ENCODE results near the gene UNK. TPM values are rescaled to one million over a fixed set of nuclear protein-coding genes. Genes with fewer than 3 reads are reported as not detected.

The UNK gene
- polyA plus RNA-seq, 4 donors = 34.5 to 49.7 (median 36.4) TPM

GRCh38 chr17:75819116-75819515 lies 34.5 kb downstream of the UNK start:
- DNase-seq (ENCODE audit: low read depth in 4 of 4, low spot score in 3 of 4) = no peak

GRCh38 chr17:75819678-75820077 lies 35.1 kb downstream of the UNK start:
- DNase-seq (ENCODE audit: low read depth in 4 of 4, low spot score in 3 of 4) = no peak

DNA sequence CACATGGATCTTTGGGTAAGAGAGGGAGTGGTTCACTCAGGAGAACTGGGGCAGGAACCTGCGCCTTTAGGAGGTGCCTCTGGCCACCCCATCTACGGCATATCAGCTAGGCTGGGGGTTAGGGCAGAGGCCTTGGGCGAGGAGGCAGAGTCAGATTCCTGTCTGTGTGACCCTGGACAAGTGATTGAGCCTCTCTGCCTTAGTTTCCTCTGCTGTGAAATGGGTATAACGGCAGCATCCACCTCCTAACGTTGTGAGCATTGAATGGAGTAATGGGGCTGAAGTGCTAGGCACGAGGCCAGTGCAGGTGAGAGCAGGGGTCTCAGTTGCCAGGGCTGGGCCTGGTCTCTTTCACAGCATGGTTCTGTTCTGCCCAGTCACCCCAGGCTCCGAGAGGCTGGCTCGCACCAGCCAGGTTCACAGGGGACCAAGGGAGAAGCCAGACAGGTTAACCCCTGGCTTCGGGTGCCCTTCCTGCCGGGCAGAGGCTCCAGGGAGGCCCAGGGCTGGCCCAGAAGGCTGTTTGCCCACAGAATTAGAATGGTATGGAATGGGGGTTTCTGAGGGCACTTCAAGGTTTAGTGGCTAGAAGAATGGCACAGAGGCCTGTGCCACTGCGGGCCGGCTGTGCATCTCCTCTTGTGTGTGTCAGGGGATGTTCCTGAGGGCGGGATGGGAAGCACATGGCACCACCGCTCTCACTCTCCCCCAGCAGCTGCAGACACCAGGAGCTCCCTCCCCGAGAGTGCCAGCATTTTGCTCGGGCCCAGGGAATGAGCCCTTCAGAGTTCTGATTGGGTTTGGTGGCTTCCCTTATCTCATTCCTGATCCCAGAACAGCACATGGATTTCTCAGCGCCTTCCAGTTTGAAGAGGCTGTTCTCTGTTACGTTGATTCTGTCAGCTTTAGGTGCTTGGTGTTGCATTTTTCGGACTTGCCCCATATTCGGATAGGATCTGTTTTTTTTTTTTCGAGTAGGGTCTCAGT lies 35.8 kb downstream of the UNK start:
- DNase-seq (ENCODE audit: low read depth in 4 of 4, low spot score in 3 of 4) = no peak

GRCh38 chr17:75821552-75821951 lies 36.9 kb downstream of the UNK start:
- no peak for DNase-seq (ENCODE audit: low read depth in 4 of 4, low spot score in 3 of 4)

DNA sequence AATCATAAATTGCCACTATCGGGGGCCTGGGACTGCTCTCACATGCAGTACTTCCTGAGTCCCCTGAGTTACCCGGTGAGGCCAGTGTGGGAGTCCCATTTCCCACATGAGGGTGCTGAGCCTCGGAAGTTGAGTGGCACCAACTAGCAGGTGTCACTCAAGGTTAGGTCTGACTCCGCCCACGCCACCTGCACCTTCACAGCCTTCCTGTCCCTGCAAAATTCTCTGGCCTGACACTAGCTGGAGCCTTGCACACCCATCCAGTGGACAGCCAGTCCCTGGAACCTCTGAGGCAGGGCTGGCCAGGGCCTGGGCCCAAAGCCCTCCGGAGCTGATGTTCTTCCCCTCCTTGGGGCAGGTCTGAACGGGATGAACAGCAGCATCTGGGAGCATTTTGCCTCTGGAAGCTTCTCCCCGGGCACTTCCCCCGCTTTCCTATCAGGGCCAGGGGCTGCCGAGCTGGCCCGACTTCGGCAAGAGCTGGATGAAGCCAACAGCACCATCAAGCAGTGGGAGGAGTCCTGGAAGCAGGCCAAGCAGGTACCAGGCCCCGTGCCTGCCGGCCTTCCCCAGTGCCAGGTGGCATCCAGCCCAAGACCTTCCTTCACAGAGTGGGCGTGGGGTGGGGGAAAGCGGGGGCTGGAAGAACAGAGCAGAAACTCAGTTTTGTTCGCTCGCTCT lies 37.7 kb downstream of the UNK start:
- DNase-seq (ENCODE audit: low read depth in 4 of 4, low spot score in 3 of 4) = no peak

GRCh38 chr17:75822800-75823166 lies 38.2 kb downstream of the UNK start:
- DNase-seq (ENCODE audit: low read depth in 4 of 4, low spot score in 3 of 4) = no peak

DNA sequence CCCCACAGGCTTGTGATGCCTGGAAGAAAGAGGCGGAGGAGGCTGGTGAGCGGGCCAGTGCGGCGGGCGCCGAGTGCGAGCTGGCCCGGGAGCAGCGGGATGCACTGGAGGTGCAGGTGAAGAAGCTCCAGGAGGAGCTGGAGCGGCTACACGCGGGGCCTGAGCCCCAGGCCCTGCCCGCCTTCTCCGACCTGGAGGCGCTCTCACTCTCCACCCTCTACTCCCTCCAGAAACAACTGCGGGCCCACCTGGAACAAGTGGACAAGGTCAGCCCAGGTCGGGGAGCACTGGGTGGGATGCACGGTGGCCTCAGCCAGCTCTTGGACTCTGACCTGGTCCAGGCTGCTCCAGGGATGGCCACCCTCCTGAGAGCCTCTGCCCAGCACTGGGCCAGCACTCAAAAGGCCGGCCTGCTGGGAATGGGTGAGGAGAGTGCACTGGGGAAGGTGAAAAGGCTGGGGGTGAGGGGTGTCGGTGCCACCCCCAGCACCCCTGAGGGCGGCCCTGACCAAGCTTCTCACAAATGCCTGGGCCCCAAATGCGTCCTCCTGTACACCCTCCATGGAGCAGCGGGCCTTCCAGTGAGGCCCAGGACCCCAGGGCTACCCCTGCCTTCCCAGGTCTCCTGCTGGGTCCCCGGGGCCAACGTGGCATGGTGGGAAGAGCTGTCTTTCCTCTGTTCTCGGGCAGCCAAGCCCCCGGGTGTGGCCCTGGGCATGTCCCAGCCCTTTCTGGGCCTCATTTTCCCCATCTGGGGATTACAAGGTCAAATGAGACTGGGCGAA lies 38.8 kb downstream of the UNK start:
- DNase-seq (ENCODE audit: low read depth in 4 of 4, low spot score in 3 of 4) = no peak

DNA sequence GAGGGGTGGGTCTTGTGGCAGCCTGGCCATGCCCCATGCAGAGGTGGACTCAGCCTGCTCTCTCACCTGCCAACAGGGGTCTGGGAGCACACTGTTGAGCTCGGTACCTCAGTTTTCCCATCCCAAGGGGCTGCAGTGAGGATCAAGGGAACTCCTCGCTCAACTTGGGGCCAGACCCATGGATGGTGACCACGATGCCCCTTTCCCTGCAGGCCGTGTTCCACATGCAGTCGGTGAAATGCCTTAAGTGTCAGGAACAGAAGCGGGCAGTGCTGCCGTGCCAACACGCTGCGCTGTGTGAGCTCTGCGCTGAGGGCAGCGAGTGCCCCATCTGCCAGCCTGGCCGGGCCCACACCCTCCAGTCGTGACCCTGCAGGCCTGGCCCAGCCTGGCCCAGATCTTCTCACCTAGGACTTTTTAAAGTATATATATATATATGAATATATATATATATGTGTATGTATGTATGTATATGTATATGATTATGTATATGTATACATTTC lies 39.5 kb downstream of the UNK start:
- no peak for DNase-seq (ENCODE audit: low read depth in 4 of 4, low spot score in 3 of 4)

DNA sequence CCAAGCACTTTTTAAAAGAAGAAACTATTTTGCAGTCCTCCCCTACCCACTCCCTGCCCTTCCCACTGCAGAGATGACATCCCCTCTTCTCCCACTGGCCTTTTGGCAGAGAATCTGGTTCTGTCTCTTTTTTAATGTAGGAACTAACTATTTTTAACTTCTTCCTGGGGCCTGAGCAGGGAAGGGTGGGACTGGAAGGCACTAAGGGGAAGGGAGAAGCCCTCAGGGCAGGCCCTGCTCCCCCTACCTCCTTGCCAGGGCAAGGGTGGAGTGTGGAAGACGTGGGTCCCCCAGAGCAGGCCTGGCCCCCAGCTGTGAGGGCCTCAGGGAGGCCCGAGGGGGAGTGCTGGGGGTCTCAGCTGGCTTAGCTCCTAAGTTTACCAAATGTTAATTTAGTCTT lies 40.1 kb downstream of the UNK start:
- no peak for DNase-seq (ENCODE audit: low read depth in 4 of 4, low spot score in 3 of 4)

DNA sequence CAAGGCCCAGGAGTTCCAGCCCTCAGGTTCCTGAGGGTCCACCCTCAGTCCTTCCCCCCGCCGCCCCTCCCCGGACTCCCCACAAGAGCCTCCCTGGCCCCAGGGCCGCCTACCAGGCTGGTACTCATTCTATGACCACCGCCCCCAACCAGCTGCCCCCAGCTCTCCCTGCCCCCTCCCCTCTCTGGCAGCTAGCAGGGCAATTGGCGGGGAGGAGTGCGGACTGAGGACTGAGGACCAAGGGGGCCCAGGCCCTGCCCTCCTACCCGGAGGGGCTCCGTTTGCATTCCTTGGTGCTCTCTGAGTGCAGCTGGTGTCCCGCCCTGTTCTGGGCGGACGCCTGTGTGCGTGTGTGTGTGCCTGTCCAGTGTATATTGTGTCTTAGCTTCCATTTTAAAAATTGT lies 40.5 kb downstream of the UNK start:
- DNase-seq (ENCODE audit: low read depth in 4 of 4, low spot score in 3 of 4) = no peak

GRCh38 chr17:75825748-75826370 lies 41.3 kb downstream of the UNK start:
- no peak for DNase-seq (ENCODE audit: low read depth in 4 of 4, low spot score in 3 of 4)

GRCh38 chr17:75826561-75827307 lies 42.1 kb downstream of the UNK start:
- DNase-seq (ENCODE audit: low read depth in 4 of 4, low spot score in 3 of 4) = no peak

- peak in 1 of 4 donors; percentile 47 for DNase-seq (ENCODE audit: low read depth in 4 of 4, low spot score in 3 of 4)
These were observed 42.9 kb downstream of the UNK start for GRCh38 chr17:75827308-75828075.

DNA sequence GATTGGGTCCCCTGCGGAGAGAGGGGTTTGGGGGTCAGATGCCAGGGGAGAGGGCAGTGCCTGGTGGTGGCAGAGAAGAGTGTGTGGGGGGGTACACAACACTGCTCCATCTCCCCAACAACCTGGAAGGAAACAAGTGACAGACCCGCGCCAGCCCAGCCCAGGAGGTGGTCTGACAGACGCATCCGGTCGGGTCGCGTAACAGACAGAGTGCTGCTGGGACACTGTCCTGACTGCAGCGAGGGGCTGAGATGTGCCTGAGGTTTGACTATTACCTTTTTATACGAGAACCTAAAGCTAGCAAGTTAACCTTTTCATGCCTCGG lies 43.4 kb downstream of the UNK start:
- DNase-seq (ENCODE audit: low read depth in 4 of 4, low spot score in 3 of 4) = no peak

DNA sequence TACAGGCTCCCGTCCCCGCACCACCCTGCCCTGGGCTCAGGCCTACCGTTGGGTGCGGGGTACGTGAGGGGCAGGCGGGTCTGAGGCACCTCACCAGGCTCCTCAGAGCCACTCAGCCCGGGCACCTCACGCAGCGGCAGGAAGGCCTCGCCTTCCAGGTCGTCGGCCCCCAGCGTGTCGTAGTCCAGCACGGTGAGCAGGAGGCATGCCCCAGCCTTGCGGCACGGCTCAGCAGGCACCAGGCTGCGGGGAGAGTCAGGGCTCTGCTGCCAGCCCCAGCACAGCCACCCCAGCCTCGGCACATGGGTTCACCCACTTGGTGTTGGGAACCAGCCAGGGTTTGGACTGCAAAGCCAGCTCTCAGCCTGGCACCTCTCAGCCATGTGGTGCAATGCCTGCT lies 44.1 kb downstream of the UNK start:
- DNase-seq (ENCODE audit: low read depth in 4 of 4, low spot score in 3 of 4) = no peak

GRCh38 chr17:75829747-75830146 lies 45.1 kb downstream of the UNK start:
- no peak for DNase-seq (ENCODE audit: low read depth in 4 of 4, low spot score in 3 of 4)

DNA sequence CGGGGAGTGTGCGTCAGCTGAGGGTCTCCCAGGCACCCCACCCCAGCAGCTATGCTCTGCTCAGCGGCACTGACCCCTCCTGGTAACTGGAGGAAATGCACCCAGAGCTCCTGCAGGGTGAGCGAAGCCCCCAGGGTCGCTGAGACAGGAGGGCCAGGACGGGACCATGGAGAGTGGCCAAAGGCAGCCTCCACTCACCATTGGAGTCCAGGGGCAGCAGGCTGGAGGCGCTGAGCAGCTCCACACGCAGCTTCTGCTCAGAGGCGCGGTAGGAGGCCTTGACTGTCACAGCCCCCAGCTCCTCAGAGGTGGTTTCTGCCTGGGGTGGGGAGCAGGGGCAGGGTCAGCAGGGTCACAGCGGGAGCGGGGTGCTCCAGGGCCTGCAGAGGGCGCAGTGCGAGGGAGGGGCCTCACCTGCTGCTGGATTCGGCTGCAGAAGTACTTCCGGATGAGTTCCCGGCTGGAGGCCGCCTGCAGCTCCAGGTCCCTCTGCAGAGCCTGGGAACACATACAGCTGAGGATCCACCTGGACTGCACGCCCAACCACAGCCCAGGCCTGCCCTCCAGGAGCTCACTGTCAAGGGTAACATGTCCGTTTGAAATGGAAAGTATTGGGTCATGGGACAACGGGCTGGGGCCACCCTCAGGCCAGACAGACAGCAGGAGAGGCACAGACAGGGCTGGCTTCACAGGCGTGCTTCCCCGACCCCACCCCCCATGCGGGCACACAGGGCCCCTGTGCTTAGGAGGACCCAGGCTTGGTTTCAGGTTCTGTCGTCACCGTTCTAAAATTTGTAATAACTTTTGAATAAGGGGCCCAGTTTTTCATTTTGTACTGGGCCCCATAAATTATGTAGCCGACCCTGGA lies 45.8 kb downstream of the UNK start:
- DNase-seq (ENCODE audit: low read depth in 4 of 4, low spot score in 3 of 4) = no peak

- DNase-seq (ENCODE audit: low read depth in 4 of 4, low spot score in 3 of 4) = no peak
These were observed 46.5 kb downstream of the UNK start for GRCh38 chr17:75831032-75831571.
